Panc1 (cell line): ENCODE data around the gene PCBP2. TPM values are rescaled to one million over a fixed set of nuclear protein-coding genes. Genes with fewer than 3 reads are reported as not detected.

Experiments used
- ATAC-seq: fragments of 200-7000 bp; cut with Tn5 transposase; 2 replicates; pipeline ENCODE4 v1.9.1; 2020; ENCODE audit warnings: mild to moderate bottlenecking, moderate library complexity
- BruUV-seq: library from RNA; stranded (reverse); fragments of 400-500 nt; replicated peaks from 2 replicates; lab custom pipeline; 2021; lab: Mats Ljungman, UMichigan
- CTCF ChIA-PET: fragments of 300-600 bp; sonication (Branson Sonifier 250); formaldehyde crosslinking; loops from one replicate; lab custom pipeline; 2022; ENCODE audit warnings: antibody characterized with exemption; lab: Charles Lee
- POLR2A ChIA-PET: fragments of 300-600 bp; sonication (Branson Sonifier 250); formaldehyde crosslinking; loops from one replicate; lab custom pipeline; 2022; ENCODE audit warnings: antibody characterized with exemption; lab: Charles Lee
- DNase-seq: peaks from one replicate; pipeline ENCODE4 v3.0.0-alpha.2; 2010; ENCODE audit warnings: low read depth, low spot score
- H3K27ac ChIP-seq: 2 replicates; pipeline ENCODE4 v1.5.1; 2011; ENCODE audit warnings: mild to moderate bottlenecking, low read length, inconsistent platforms
- H3K27me3 ChIP-seq: fragments of 200-500 bp; sonication (Bioruptor generic); 2 replicates; pipeline ENCODE4 v1.6.0; 2014; ENCODE audit warnings: low read length, inconsistent platforms; ENCODE audit not compliant: control insufficient read depth, insufficient read depth
- H3K36me3 ChIP-seq: fragments of 200-500 bp; sonication (Bioruptor generic); 2 replicates; pipeline ENCODE4 v1.5.1; 2014; ENCODE audit warnings: inconsistent platforms, mild to moderate bottlenecking, low read length, moderate library complexity; ENCODE audit not compliant: control insufficient read depth, insufficient read depth
- H3K4me1 ChIP-seq: 2 replicates; pipeline ENCODE4 v1.5.1; 2011; ENCODE audit warnings: inconsistent platforms, mild to moderate bottlenecking, low read length, moderate library complexity; ENCODE audit not compliant: control insufficient read depth, insufficient read depth
- H3K4me3 ChIP-seq, 2 experiments: 2 replicates each; pipeline ENCODE4 v1.5.1; 2011 to 2012; ENCODE audit warnings: low read depth in 2 of 2, low read length in 2 of 2, mild to moderate bottlenecking in 2 of 2, inconsistent platforms in 1 of 2, moderate library complexity in 1 of 2
- H3K9me3 ChIP-seq: fragments of 200-500 bp; sonication (Bioruptor generic); 2 replicates; pipeline ENCODE4 v1.5.1; 2014; ENCODE audit warnings: low read depth, mild to moderate bottlenecking, inconsistent platforms, low read length, moderate library complexity; ENCODE audit not compliant: control insufficient read depth, insufficient read depth
- POLR2AphosphoS5 ChIP-seq: IDR thresholded peaks from 2 replicates; pipeline ENCODE4 v1.6.1; 2012; ENCODE audit warnings: mild to moderate bottlenecking, low read depth, low read length, moderate library complexity
- SIN3A ChIP-seq: IDR thresholded peaks from 2 replicates; pipeline ENCODE4 v1.6.1; 2012; ENCODE audit warnings: low read depth, mild to moderate bottlenecking, low read length, moderate library complexity, borderline replicate concordance; ENCODE audit not compliant: insufficient read depth
- TCF7L2 ChIP-seq: IDR thresholded peaks from 2 replicates; pipeline ENCODE4 v1.6.1; 2011; ENCODE audit warnings: mild to moderate bottlenecking, low read depth, low read length, inconsistent platforms
- in situ Hi-C: cut with HindIII; loops from 2 replicates; pipeline ENCODE4 v1.10.0; 2016; ENCODE audit warnings: low sequenced_read_pairs, low pct_unique_long_range_greater_than_20kb
- intact Hi-C: fragments of 100-400 bp; cut with micrococcal nuclease; formaldehyde crosslinking; loops from one replicate; pipeline ENCODE4 v1.10.0; 2022; ENCODE audit not compliant: unreplicated experiment
- total RNA-seq: library from RNA; stranded (reverse); gene quantifications from one replicate; pipeline ENCODE4 v1.2.1, GENCODE V29; 2021; ENCODE audit not compliant: unreplicated experiment
- TF ChIP-seq, protein P1 (sequence below), 2 experiments: IDR thresholded peaks; 2 replicates each; pipeline ENCODE4 v1.6.1; 2011 to 2012; ENCODE audit warnings: low read depth in 2 of 2, control low read depth in 1 of 2, low read length in 1 of 2, mild to moderate bottlenecking in 1 of 2, moderate library complexity in 1 of 2; ENCODE audit not compliant: insufficient read depth in 1 of 2
- TF ChIP-seq, protein P2 (sequence below): fragments of 450-650 bp; IDR thresholded peaks from 2 replicates; pipeline ENCODE4 v1.5.1; 2017; ENCODE audit warnings: mild to moderate bottlenecking

The PCBP2 gene
- total RNA-seq, 1 experiment from 2014 or later = 836 TPM

DNA sequence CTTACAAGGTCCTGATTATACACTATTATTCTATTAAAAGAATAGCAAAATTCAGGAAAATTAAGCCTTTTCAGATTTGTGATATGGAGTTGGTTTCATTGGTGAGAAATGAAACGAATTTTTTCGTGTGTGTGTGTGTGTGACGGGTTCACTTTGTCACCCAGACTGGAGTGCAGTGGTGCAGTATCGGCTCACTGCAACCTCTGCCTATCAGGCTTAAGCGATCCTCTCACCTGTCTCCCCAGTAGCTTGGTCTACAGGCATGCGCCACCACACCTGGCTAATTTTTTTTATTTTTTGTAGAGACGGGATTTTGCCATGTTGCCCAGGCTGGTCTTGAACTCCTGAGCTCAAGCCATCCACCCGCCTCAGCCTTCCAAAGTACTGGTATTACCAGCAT, 9.7 kb downstream of the PCBP2 start:
- ATAC-seq (no peak), DNase-seq (no peak)
- no peaks in the 10 kb centered on the region for H3K27me3 ChIP-seq
- ChIA-PET POLR2A (no interaction called here), CTCF (no interaction called here)
- H3K4me3 ChIP-seq = no peak overlapping the region
- peaks cover 6% of the 10 kb centered on the region for H3K4me1 ChIP-seq
- H3K36me3 ChIP-seq = peaks cover 84% of the 10 kb centered on the region
- TF ChIP-seq SIN3A (no peak), POLR2AphosphoS5 (no peak), TCF7L2 (no peak)
- TF ChIP-seq, protein P1, sequence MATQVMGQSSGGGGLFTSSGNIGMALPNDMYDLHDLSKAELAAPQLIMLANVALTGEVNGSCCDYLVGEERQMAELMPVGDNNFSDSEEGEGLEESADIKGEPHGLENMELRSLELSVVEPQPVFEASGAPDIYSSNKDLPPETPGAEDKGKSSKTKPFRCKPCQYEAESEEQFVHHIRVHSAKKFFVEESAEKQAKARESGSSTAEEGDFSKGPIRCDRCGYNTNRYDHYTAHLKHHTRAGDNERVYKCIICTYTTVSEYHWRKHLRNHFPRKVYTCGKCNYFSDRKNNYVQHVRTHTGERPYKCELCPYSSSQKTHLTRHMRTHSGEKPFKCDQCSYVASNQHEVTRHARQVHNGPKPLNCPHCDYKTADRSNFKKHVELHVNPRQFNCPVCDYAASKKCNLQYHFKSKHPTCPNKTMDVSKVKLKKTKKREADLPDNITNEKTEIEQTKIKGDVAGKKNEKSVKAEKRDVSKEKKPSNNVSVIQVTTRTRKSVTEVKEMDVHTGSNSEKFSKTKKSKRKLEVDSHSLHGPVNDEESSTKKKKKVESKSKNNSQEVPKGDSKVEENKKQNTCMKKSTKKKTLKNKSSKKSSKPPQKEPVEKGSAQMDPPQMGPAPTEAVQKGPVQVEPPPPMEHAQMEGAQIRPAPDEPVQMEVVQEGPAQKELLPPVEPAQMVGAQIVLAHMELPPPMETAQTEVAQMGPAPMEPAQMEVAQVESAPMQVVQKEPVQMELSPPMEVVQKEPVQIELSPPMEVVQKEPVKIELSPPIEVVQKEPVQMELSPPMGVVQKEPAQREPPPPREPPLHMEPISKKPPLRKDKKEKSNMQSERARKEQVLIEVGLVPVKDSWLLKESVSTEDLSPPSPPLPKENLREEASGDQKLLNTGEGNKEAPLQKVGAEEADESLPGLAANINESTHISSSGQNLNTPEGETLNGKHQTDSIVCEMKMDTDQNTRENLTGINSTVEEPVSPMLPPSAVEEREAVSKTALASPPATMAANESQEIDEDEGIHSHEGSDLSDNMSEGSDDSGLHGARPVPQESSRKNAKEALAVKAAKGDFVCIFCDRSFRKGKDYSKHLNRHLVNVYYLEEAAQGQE (IDR thresholded peaks at IDR 0.05; ENCODE audit: insufficient read depth in 1 of 2, low read depth in 2 of 2, low read length in 1 of 2) = no peak
- TF ChIP-seq, protein P2, sequence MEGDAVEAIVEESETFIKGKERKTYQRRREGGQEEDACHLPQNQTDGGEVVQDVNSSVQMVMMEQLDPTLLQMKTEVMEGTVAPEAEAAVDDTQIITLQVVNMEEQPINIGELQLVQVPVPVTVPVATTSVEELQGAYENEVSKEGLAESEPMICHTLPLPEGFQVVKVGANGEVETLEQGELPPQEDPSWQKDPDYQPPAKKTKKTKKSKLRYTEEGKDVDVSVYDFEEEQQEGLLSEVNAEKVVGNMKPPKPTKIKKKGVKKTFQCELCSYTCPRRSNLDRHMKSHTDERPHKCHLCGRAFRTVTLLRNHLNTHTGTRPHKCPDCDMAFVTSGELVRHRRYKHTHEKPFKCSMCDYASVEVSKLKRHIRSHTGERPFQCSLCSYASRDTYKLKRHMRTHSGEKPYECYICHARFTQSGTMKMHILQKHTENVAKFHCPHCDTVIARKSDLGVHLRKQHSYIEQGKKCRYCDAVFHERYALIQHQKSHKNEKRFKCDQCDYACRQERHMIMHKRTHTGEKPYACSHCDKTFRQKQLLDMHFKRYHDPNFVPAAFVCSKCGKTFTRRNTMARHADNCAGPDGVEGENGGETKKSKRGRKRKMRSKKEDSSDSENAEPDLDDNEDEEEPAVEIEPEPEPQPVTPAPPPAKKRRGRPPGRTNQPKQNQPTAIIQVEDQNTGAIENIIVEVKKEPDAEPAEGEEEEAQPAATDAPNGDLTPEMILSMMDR = no peak
- no peaks in the 10 kb centered on the region for H3K9me3 ChIP-seq
- no TSS peak for BruUV-seq
- intact Hi-C loops (no loop called here), in situ Hi-C loops (no loop called here)
- H3K27ac ChIP-seq = no peak overlapping the region

DNA sequence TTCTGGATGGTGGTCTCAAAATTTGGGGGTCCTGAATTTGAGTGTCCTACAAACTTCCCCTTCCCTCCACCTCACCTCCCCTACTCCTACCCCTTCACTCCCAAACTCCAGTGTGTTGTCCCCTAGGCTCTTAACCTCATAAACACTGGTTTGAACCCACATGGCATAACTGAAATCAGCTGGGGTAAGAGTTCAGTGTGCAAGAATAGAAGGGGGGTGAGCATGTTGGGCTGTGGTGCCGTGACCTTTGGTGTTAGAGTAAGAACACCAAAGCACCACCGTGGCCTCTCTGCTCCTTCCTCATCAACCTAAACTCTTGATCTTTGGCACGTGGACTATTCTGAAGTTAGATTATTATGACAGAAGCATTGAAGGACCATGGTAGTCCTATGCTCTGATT, 11.0 kb downstream of the PCBP2 start:
- ChIA-PET POLR2A (no interaction called here), CTCF (interaction anchor here (0.6 kb wide), 1 partner anchor 190 kb away, joined by 4 read pairs; no protein-coding TSS in a partner anchor)
- no TSS peak for BruUV-seq
- TF ChIP-seq POLR2AphosphoS5 = no peak
- TF ChIP-seq, protein P1 (IDR thresholded peaks at IDR 0.05; ENCODE audit: insufficient read depth in 1 of 2, low read depth in 2 of 2, low read length in 1 of 2) = no peak
- TF ChIP-seq, protein P2 = no peak
- no peak for TF ChIP-seq SIN3A
- TF ChIP-seq TCF7L2 = no peak
- no peaks in the 10 kb centered on the region for H3K9me3 ChIP-seq
- H3K27me3 ChIP-seq = no peaks in the 10 kb centered on the region
- ATAC-seq = no peak
- DNase-seq = no peak
- H3K27ac ChIP-seq = no peak overlapping the region
- H3K4me3 ChIP-seq = no peak overlapping the region
- intact Hi-C loops (no loop called here), in situ Hi-C loops (no loop called here)
- peaks cover 94% of the 10 kb centered on the region for H3K36me3 ChIP-seq
- H3K4me1 ChIP-seq = peaks cover 6% of the 10 kb centered on the region
